HepG2 (cell line): Measurements from ENCODE around the gene IL32. TPM values are rescaled to one million over a fixed set of nuclear protein-coding genes. Genes with fewer than 3 reads are reported as not detected.

Experiments
- ATF7 ChIP-seq, 2 experiments: fragments of 450-650 bp in 1 of 2; sonication (generic) in 1 of 2; formaldehyde crosslinking in 1 of 2; IDR thresholded peaks; 2 replicates each; pipeline versions ENCODE4 v1.4.0 to v1.6.1; 2016 to 2020; ENCODE audit warnings: antibody characterized with exemption in 1 of 2, mild to moderate bottlenecking in 1 of 2, missing genetic modification reagents in 1 of 2
- CBX1 ChIP-seq: IDR thresholded peaks from one replicate; pipeline ENCODE4 v1.6.1; 2016; ENCODE audit warnings: antibody characterized with exemption, low read depth
- ERF ChIP-seq: IDR thresholded peaks from 2 replicates; pipeline ENCODE4 v1.6.1; 2018; ENCODE audit warnings: missing biosample characterization, missing genetic modification reagents
- JARID2 ChIP-seq: sonication (generic); formaldehyde crosslinking; IDR thresholded peaks from 2 replicates; pipeline ENCODE4 v1.8.1; 2023; ENCODE audit warnings: missing genetic modification reagents, inconsistent platforms; ENCODE audit not compliant: insufficient replicate concordance
- JUND ChIP-seq: sonication (generic); formaldehyde crosslinking; IDR thresholded peaks from 2 replicates; pipeline ENCODE4 v1.8.0; 2022; ENCODE audit warnings: mild to moderate bottlenecking, missing genetic modification reagents
- MZF1 ChIP-seq: sonication (generic); formaldehyde crosslinking; IDR thresholded peaks from 2 replicates; pipeline ENCODE4 v1.8.1; 2023; ENCODE audit warnings: mild to moderate bottlenecking, missing genetic modification reagents, borderline replicate concordance
- NFIC ChIP-seq: IDR thresholded peaks from 2 replicates; pipeline ENCODE4 v1.6.1; 2012; ENCODE audit warnings: mild to moderate bottlenecking, low read length, inconsistent platforms
- NR3C1 ChIP-seq: sonication (generic); formaldehyde crosslinking; IDR thresholded peaks from 2 replicates; pipeline ENCODE4 v1.4.0; 2020; ENCODE audit warnings: missing genetic modification reagents
- PHF8 ChIP-seq: sonication (generic); formaldehyde crosslinking; IDR thresholded peaks from 2 replicates; pipeline ENCODE4 v1.5.0; 2020; ENCODE audit warnings: missing genetic modification reagents
- SRSF4 ChIP-seq: fragments of 200-400 bp; formaldehyde crosslinking; IDR thresholded peaks from one replicate; pipeline ENCODE4 v1.6.1; 2018; ENCODE audit warnings: mild to moderate bottlenecking, low read depth, low read length, moderate library complexity; ENCODE audit not compliant: poor library complexity, severe bottlenecking
- ZNF558 ChIP-seq: sonication (generic); formaldehyde crosslinking; IDR thresholded peaks from 2 replicates; pipeline ENCODE4 v1.9.0; 2022; ENCODE audit warnings: mild to moderate bottlenecking, missing genetic modification reagents, borderline replicate concordance
- polyA plus RNA-seq, 8 experiments: library from polyadenylated mRNA; depleted of rRNA in 3 of 8; stranded (reverse) in 7 of 8; unstranded in 1 of 8; fragments of >200 nt; fragmentation: Illumina TruSeq in 4 of 8; extraction: Trizol in 4 of 8; gene quantifications; 2 replicates each; pipeline versions ENCODE4 v1.2.1 to v1.2.3, GENCODE V29; 2011 to 2016; ENCODE audit warnings: low read depth in 4 of 8, missing spikeins in 1 of 8, mixed read lengths in 1 of 8; ENCODE audit not compliant: insufficient read depth in 1 of 8
- total RNA-seq, 5 experiments: library from RNA; depleted of rRNA; stranded (reverse); fragments of >200 nt; fragmentation: Illumina TruSeq; extraction: Trizol; gene quantifications; 2 replicates each; pipeline ENCODE4 v1.2.3, GENCODE V29; 2016; ENCODE audit warnings: low read depth in 1 of 5
- TF ChIP-seq, protein P1 (sequence below): IDR thresholded peaks from 2 replicates; pipeline ENCODE4 v1.6.1; 2016; ENCODE audit warnings: low read depth, missing genetic modification reagents, missing compliant biosample characterization
- TF ChIP-seq, protein P2 (sequence below), 2 experiments: fragments of 450-650 bp in 1 of 2; sonication (generic) in 1 of 2; formaldehyde crosslinking; IDR thresholded peaks; 2 replicates each; pipeline versions ENCODE4 v1.5.0 to v1.8.0; 2020 to 2022; ENCODE audit warnings: mild to moderate bottlenecking in 1 of 2, missing genetic modification reagents in 1 of 2
- TF ChIP-seq, protein P3 (sequence below): sonication (generic); formaldehyde crosslinking; conservative IDR thresholded peaks from 2 replicates; pipeline ENCODE4 v1.4.0; 2020; ENCODE audit warnings: missing genetic modification reagents
- TF ChIP-seq, protein P4 (sequence below): sonication (generic); formaldehyde crosslinking; conservative IDR thresholded peaks from 2 replicates; pipeline ENCODE4 v1.8.0; 2022; ENCODE audit warnings: mild to moderate bottlenecking, moderate library complexity, missing genetic modification reagents
- TF ChIP-seq, protein P5 (sequence below): sonication (generic); formaldehyde crosslinking; IDR thresholded peaks from 2 replicates; pipeline ENCODE4 v1.8.0; 2022; ENCODE audit warnings: mild to moderate bottlenecking, missing genetic modification reagents; ENCODE audit not compliant: insufficient replicate concordance

Gene IL32
- total and polyA plus RNA-seq, 2 of the 13 experiments (the other 11 are each of a cell fraction or from before 2014, with no cell fraction given), result 115 to 165 TPM

DNA sequence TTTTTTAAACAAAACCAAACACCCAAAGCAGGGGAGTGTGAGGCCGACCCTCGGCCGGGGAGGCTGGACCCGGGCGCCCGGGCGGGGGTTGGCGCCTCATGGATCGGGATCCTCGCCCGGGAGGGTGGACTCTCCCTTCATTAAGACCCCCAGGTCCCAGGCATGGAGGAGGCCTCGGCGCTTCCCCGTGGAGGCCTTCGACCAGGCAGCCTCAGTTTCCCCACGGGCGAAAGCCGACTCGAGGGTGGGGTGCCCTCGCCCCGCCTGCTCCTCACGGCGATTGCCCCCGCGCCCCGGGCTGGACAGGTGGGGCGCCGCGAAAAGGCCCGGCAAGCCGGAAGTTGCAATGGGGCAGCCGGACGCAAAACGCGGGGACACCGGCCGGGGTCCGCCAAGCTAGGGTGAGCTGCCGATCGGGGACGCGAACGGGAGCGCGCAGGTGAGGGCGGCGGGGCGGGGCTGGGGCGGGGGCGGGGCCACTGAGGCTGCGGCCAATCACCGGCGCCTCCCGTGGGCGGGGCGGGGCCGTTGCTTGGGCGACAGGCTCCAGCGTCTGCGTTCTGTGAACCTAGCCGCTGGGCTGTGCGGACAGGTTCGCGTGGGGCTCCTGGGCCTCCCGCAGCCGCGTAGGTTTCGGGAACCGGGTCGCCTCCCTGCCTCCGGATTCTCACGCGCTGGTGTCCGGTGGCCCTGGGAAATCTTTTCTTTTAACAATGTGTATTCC, 40.9 kb downstream of the IL32 start (continued):
- TF ChIP-seq, protein P1, sequence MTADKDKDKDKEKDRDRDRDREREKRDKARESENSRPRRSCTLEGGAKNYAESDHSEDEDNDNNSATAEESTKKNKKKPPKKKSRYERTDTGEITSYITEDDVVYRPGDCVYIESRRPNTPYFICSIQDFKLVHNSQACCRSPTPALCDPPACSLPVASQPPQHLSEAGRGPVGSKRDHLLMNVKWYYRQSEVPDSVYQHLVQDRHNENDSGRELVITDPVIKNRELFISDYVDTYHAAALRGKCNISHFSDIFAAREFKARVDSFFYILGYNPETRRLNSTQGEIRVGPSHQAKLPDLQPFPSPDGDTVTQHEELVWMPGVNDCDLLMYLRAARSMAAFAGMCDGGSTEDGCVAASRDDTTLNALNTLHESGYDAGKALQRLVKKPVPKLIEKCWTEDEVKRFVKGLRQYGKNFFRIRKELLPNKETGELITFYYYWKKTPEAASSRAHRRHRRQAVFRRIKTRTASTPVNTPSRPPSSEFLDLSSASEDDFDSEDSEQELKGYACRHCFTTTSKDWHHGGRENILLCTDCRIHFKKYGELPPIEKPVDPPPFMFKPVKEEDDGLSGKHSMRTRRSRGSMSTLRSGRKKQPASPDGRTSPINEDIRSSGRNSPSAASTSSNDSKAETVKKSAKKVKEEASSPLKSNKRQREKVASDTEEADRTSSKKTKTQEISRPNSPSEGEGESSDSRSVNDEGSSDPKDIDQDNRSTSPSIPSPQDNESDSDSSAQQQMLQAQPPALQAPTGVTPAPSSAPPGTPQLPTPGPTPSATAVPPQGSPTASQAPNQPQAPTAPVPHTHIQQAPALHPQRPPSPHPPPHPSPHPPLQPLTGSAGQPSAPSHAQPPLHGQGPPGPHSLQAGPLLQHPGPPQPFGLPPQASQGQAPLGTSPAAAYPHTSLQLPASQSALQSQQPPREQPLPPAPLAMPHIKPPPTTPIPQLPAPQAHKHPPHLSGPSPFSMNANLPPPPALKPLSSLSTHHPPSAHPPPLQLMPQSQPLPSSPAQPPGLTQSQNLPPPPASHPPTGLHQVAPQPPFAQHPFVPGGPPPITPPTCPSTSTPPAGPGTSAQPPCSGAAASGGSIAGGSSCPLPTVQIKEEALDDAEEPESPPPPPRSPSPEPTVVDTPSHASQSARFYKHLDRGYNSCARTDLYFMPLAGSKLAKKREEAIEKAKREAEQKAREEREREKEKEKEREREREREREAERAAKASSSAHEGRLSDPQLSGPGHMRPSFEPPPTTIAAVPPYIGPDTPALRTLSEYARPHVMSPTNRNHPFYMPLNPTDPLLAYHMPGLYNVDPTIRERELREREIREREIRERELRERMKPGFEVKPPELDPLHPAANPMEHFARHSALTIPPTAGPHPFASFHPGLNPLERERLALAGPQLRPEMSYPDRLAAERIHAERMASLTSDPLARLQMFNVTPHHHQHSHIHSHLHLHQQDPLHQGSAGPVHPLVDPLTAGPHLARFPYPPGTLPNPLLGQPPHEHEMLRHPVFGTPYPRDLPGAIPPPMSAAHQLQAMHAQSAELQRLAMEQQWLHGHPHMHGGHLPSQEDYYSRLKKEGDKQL (CRISPR knock-in tag), result no peak
- TF ChIP-seq, protein P2, sequence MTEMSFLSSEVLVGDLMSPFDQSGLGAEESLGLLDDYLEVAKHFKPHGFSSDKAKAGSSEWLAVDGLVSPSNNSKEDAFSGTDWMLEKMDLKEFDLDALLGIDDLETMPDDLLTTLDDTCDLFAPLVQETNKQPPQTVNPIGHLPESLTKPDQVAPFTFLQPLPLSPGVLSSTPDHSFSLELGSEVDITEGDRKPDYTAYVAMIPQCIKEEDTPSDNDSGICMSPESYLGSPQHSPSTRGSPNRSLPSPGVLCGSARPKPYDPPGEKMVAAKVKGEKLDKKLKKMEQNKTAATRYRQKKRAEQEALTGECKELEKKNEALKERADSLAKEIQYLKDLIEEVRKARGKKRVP (CRISPR knock-in tag; IDR thresholded peaks at IDR 0.05), result peak in 1 of 2 experiments; percentile 75; a peak in 2 of 4 replicates
- TF ChIP-seq, protein P3, sequence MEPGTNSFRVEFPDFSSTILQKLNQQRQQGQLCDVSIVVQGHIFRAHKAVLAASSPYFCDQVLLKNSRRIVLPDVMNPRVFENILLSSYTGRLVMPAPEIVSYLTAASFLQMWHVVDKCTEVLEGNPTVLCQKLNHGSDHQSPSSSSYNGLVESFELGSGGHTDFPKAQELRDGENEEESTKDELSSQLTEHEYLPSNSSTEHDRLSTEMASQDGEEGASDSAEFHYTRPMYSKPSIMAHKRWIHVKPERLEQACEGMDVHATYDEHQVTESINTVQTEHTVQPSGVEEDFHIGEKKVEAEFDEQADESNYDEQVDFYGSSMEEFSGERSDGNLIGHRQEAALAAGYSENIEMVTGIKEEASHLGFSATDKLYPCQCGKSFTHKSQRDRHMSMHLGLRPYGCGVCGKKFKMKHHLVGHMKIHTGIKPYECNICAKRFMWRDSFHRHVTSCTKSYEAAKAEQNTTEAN (CRISPR knock-in tag), result no peak
- TF ChIP-seq, protein P4, sequence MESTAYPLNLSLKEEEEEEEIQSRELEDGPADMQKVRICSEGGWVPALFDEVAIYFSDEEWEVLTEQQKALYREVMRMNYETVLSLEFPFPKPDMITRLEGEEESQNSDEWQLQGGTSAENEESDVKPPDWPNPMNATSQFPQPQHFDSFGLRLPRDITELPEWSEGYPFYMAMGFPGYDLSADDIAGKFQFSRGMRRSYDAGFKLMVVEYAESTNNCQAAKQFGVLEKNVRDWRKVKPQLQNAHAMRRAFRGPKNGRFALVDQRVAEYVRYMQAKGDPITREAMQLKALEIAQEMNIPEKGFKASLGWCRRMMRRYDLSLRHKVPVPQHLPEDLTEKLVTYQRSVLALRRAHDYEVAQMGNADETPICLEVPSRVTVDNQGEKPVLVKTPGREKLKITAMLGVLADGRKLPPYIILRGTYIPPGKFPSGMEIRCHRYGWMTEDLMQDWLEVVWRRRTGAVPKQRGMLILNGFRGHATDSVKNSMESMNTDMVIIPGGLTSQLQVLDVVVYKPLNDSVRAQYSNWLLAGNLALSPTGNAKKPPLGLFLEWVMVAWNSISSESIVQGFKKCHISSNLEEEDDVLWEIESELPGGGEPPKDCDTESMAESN (CRISPR knock-in tag), result peak; percentile 84; the same call in 1 of the 2 replicates
- TF ChIP-seq ERF, result 0 out of 2 replicates have a peak, but pooled peaks have one; percentile 40
- TF ChIP-seq MZF1 (CRISPR knock-in tag), result no peak
- no peak for TF ChIP-seq NFIC
- TF ChIP-seq, protein P5, sequence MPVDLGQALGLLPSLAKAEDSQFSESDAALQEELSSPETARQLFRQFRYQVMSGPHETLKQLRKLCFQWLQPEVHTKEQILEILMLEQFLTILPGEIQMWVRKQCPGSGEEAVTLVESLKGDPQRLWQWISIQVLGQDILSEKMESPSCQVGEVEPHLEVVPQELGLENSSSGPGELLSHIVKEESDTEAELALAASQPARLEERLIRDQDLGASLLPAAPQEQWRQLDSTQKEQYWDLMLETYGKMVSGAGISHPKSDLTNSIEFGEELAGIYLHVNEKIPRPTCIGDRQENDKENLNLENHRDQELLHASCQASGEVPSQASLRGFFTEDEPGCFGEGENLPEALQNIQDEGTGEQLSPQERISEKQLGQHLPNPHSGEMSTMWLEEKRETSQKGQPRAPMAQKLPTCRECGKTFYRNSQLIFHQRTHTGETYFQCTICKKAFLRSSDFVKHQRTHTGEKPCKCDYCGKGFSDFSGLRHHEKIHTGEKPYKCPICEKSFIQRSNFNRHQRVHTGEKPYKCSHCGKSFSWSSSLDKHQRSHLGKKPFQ (CRISPR knock-in tag), result no peak
- no peak for TF ChIP-seq ATF7 (IDR thresholded peaks at IDR 0.05)
- peak; percentile 64; the same call in 1 of the 2 replicates for TF ChIP-seq ATF7 (CRISPR knock-in tag; IDR thresholded peaks at IDR 0.05)
- 0 out of 2 replicates have a peak, but pooled peaks have one; percentile 59 for TF ChIP-seq ZNF558 (CRISPR knock-in tag)
- no peak for TF ChIP-seq JUND
- TF ChIP-seq JARID2 (CRISPR knock-in tag), result no peak
- no peak for TF ChIP-seq NR3C1 (CRISPR knock-in tag)
- peak; percentile 95 for TF ChIP-seq PHF8
- peak; percentile 47 for TF ChIP-seq CBX1
- no peak for TF ChIP-seq SRSF4
